HepG2 (cell line): ENCODE measurements around the gene CTSA. TPM values are rescaled to one million over a fixed set of nuclear protein-coding genes. Genes with fewer than 3 reads are reported as not detected.

Source experiments
- CBX5 ChIP-seq: sonication (generic); formaldehyde crosslinking; IDR thresholded peaks from 2 replicates; pipeline ENCODE4 v1.4.0; 2020; ENCODE audit warnings: missing genetic modification reagents, borderline replicate concordance
- GLI4 ChIP-seq: sonication (generic); formaldehyde crosslinking; IDR thresholded peaks from 2 replicates; pipeline ENCODE4 v1.5.1; 2020; ENCODE audit warnings: missing genetic modification reagents, mild to moderate bottlenecking, moderate library complexity, borderline replicate concordance
- IKZF1 ChIP-seq: fragments of 450-650 bp; IDR thresholded peaks from 2 replicates; pipeline ENCODE4 v1.7.1; 2016
- IRF9 ChIP-seq: sonication (generic); formaldehyde crosslinking; IDR thresholded peaks from 2 replicates; pipeline ENCODE4 v1.8.0; 2022; ENCODE audit warnings: missing genetic modification reagents, mild to moderate bottlenecking, borderline replicate concordance
- LCORL ChIP-seq, 2 experiments: fragments of 450-650 bp in 1 of 2; sonication (generic) in 1 of 2; formaldehyde crosslinking in 1 of 2; IDR thresholded peaks; 2 replicates each; pipeline versions ENCODE4 v1.5.0 to v1.6.1; 2017 to 2020; ENCODE audit warnings: antibody characterized with exemption in 1 of 2, missing genetic modification reagents in 1 of 2
- MYC ChIP-seq: sonication (generic); formaldehyde crosslinking; IDR thresholded peaks from 2 replicates; pipeline ENCODE4 v1.9.0; 2021; ENCODE audit warnings: missing genetic modification reagents, borderline replicate concordance
- MZF1 ChIP-seq: sonication (generic); formaldehyde crosslinking; IDR thresholded peaks from 2 replicates; pipeline ENCODE4 v1.8.1; 2023; ENCODE audit warnings: mild to moderate bottlenecking, missing genetic modification reagents, borderline replicate concordance
- NCOA5 ChIP-seq: sonication (generic); formaldehyde crosslinking; IDR thresholded peaks from 2 replicates; pipeline ENCODE4 v1.4.0; 2020; ENCODE audit warnings: missing genetic modification reagents
- NFYC ChIP-seq: IDR thresholded peaks from 2 replicates; pipeline ENCODE4 v1.6.1; 2016; ENCODE audit warnings: missing genetic modification reagents, missing compliant biosample characterization
- PHF8 ChIP-seq: sonication (generic); formaldehyde crosslinking; IDR thresholded peaks from 2 replicates; pipeline ENCODE4 v1.5.0; 2020; ENCODE audit warnings: missing genetic modification reagents
- POGZ ChIP-seq: sonication (generic); formaldehyde crosslinking; IDR thresholded peaks from 2 replicates; pipeline ENCODE4 v1.4.0; 2020; ENCODE audit warnings: mild to moderate bottlenecking, missing genetic modification reagents
- RARA ChIP-seq: IDR thresholded peaks from 2 replicates; pipeline ENCODE4 v1.6.1; 2016; ENCODE audit warnings: missing genetic modification reagents, missing compliant biosample characterization
- REXO4 ChIP-seq: sonication (generic); formaldehyde crosslinking; IDR thresholded peaks from 2 replicates; pipeline ENCODE4 v1.8.0; 2022; ENCODE audit warnings: missing genetic modification reagents, mild to moderate bottlenecking, borderline replicate concordance
- SIN3B ChIP-seq: fragments of 150-350 bp; IDR thresholded peaks from 2 replicates; pipeline ENCODE4 v1.6.1; 2014; ENCODE audit warnings: low read length
- ZNF30 ChIP-seq: sonication (generic); formaldehyde crosslinking; IDR thresholded peaks from 2 replicates; pipeline ENCODE4 v1.5.0; 2020; ENCODE audit warnings: mild to moderate bottlenecking, missing genetic modification reagents
- ZNF44 ChIP-seq: sonication (generic); formaldehyde crosslinking; IDR thresholded peaks from 2 replicates; pipeline ENCODE4 v1.5.1; 2020; ENCODE audit warnings: mild to moderate bottlenecking, missing genetic modification reagents
- ZNF446 ChIP-seq: sonication (generic); formaldehyde crosslinking; IDR thresholded peaks from 2 replicates; pipeline ENCODE4 v1.5.0; 2020; ENCODE audit warnings: mild to moderate bottlenecking, missing genetic modification reagents
- ZNF512B ChIP-seq: sonication (generic); formaldehyde crosslinking; IDR thresholded peaks from 2 replicates; pipeline ENCODE4 v1.5.1; 2020; ENCODE audit warnings: missing genetic modification reagents, mild to moderate bottlenecking, borderline replicate concordance
- ZNF619 ChIP-seq: sonication (generic); formaldehyde crosslinking; IDR thresholded peaks from 2 replicates; pipeline ENCODE4 v1.4.0; 2020; ENCODE audit warnings: mild to moderate bottlenecking, missing genetic modification reagents
- ZNF737 ChIP-seq: sonication (generic); formaldehyde crosslinking; IDR thresholded peaks from 2 replicates; pipeline ENCODE4 v1.5.0; 2020; ENCODE audit warnings: missing genetic modification reagents, mild to moderate bottlenecking, borderline replicate concordance
- ZNF792 ChIP-seq: IDR thresholded peaks from 2 replicates; pipeline ENCODE4 v1.6.1; 2016
- ZNF891 ChIP-seq: sonication (generic); formaldehyde crosslinking; IDR thresholded peaks from 2 replicates; pipeline ENCODE4 v1.5.0; 2020; ENCODE audit warnings: mild to moderate bottlenecking, missing genetic modification reagents
- ZSCAN12 ChIP-seq: sonication (generic); formaldehyde crosslinking; IDR thresholded peaks from 2 replicates; pipeline ENCODE4 v1.9.0; 2021; ENCODE audit warnings: mild to moderate bottlenecking, missing genetic modification reagents
- polyA plus RNA-seq, 8 experiments: library from polyadenylated mRNA; depleted of rRNA in 3 of 8; stranded (reverse) in 7 of 8; unstranded in 1 of 8; fragments of >200 nt; fragmentation: Illumina TruSeq in 4 of 8; extraction: Trizol in 4 of 8; gene quantifications; 2 replicates each; pipeline versions ENCODE4 v1.2.1 to v1.2.3, GENCODE V29; 2011 to 2016; ENCODE audit warnings: low read depth in 4 of 8, missing spikeins in 1 of 8, mixed read lengths in 1 of 8; ENCODE audit not compliant: insufficient read depth in 1 of 8
- total RNA-seq, 5 experiments: library from RNA; depleted of rRNA; stranded (reverse); fragments of >200 nt; fragmentation: Illumina TruSeq; extraction: Trizol; gene quantifications; 2 replicates each; pipeline ENCODE4 v1.2.3, GENCODE V29; 2016; ENCODE audit warnings: low read depth in 1 of 5
- TF ChIP-seq, protein P1 (sequence below): sonication (generic); formaldehyde crosslinking; IDR thresholded peaks from 2 replicates; pipeline ENCODE4 v1.8.1; 2022; ENCODE audit warnings: low read depth, mild to moderate bottlenecking, missing genetic modification reagents

CTSA gene
- total and polyA plus RNA-seq, 2 of the 13 experiments (the other 11 are each of a cell fraction or from before 2014, with no cell fraction given) = 202 to 231 TPM

- TF ChIP-seq, protein P1, sequence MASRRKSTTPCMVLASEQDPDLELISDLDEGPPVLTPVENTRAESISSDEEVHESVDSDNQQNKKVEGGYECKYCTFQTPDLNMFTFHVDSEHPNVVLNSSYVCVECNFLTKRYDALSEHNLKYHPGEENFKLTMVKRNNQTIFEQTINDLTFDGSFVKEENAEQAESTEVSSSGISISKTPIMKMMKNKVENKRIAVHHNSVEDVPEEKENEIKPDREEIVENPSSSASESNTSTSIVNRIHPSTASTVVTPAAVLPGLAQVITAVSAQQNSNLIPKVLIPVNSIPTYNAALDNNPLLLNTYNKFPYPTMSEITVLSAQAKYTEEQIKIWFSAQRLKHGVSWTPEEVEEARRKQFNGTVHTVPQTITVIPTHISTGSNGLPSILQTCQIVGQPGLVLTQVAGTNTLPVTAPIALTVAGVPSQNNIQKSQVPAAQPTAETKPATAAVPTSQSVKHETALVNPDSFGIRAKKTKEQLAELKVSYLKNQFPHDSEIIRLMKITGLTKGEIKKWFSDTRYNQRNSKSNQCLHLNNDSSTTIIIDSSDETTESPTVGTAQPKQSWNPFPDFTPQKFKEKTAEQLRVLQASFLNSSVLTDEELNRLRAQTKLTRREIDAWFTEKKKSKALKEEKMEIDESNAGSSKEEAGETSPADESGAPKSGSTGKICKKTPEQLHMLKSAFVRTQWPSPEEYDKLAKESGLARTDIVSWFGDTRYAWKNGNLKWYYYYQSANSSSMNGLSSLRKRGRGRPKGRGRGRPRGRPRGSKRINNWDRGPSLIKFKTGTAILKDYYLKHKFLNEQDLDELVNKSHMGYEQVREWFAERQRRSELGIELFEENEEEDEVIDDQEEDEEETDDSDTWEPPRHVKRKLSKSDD (CRISPR knock-in tag) = 0 out of 2 replicates have a peak, but pooled peaks have one; percentile 4
- TF ChIP-seq ZNF619 (peak; percentile 31; the same call in 1 of the 2 replicates), NCOA5 (CRISPR knock-in tag) (0 out of 2 replicates have a peak, but pooled peaks have one; percentile 57), PHF8 (CRISPR knock-in tag) (peak; percentile 62), NFYC (CRISPR knock-in tag) (peak; percentile 11; the same call in 1 of the 2 replicates), SIN3B (0 out of 2 replicates have a peak, but pooled peaks have one; percentile 51), ZNF891 (CRISPR knock-in tag) (peak; percentile 34; the same call in 1 of the 2 replicates), MZF1 (CRISPR knock-in tag) (no peak), IKZF1 (no peak), ZNF44 (CRISPR knock-in tag) (peak; percentile 99), MYC (CRISPR knock-in tag) (peak; percentile 97), ZNF30 (CRISPR knock-in tag) (no peak), RARA (CRISPR knock-in tag) (peak; percentile 90), ZNF446 (CRISPR knock-in tag) (0 out of 2 replicates have a peak, but pooled peaks have one; percentile 24), ZSCAN12 (CRISPR knock-in tag) (no peak), CBX5 (peak; percentile 87; the same call in 1 of the 2 replicates), REXO4 (CRISPR knock-in tag) (no peak; the same call in 1 of the 2 replicates), ZNF792 (CRISPR knock-in tag) (peak; percentile 83; the same call in 1 of the 2 replicates), ZNF512B (CRISPR knock-in tag) (no peak), GLI4 (peak; percentile 94; the same call in 1 of the 2 replicates), POGZ (peak; percentile 84), ZNF737 (peak; percentile 87; the same call in 1 of the 2 replicates), IRF9 (peak; percentile 71; the same call in 1 of the 2 replicates), LCORL (IDR thresholded peaks at IDR 0.05) (no peak), LCORL (CRISPR knock-in tag; IDR thresholded peaks at IDR 0.05) (peak; percentile 92; the same call in 1 of the 2 replicates)
Observed at GRCh38 chr20:45946149-45946970, 55.2 kb downstream of the CTSA start (continued).
